HepG2 (cell line): ENCODE data around the gene KRTAP3-1. TPM values are rescaled to one million over a fixed set of nuclear protein-coding genes. Genes with fewer than 3 reads are reported as not detected.

Source experiments
- ATAC-seq: fragments of 200-7000 bp; cut with Tn5 transposase; 3 replicates; pipeline ENCODE4 v1.9.1; 2020; ENCODE audit warnings: mild to moderate bottlenecking, moderate library complexity
- BruUV-seq: library from RNA; stranded (reverse); fragments of 400-500 nt; replicated peaks from 2 replicates; lab custom pipeline; 2021; lab: Mats Ljungman, UMichigan
- CTCF ChIA-PET: fragments of 300-600 bp; formaldehyde crosslinking; extraction: SDS; loops from one replicate; lab custom pipeline; 2021; ENCODE audit warnings: low total read pairs, inconsistent platforms, low intra/inter-chr PET ratio; lab: Yijun Ruan, JAX
- POLR2A ChIA-PET: fragments of 350-600 bp; sonication (Branson Sonifier 250); formaldehyde crosslinking; loops from one replicate; lab custom pipeline; 2020; ENCODE audit warnings: antibody characterized with exemption, inconsistent platforms; lab: Yijun Ruan, JAX
- DNase-seq: peaks from one replicate; pipeline ENCODE4 v3.0.0-alpha.2; 2015; ENCODE audit warnings: low spot score
- FAIRE-seq: peaks from 3 replicates; lab custom pipeline; 2011; peaks lifted over from hg19 to GRCh38; lab: Jason Lieb, UNC
- H2AFZ ChIP-seq: one replicate; pipeline ENCODE4 v1.6.1; 2011; ENCODE audit warnings: low read length, inconsistent platforms
- H3K27ac ChIP-seq: fragments of 300-600 bp; 3 replicates; pipeline ENCODE4 v1.8.0; 2011; ENCODE audit warnings: mixed run types, mild to moderate bottlenecking, mixed read lengths, low read length, inconsistent platforms; ENCODE audit not compliant: insufficient read depth; ENCODE audit errors: extremely low read length
- H3K27me3 ChIP-seq, 2 experiments: fragments of 200-600 bp in 1 of 2; 2 replicates in 1 of 2; 3 replicates in 1 of 2; pipeline versions ENCODE4 v1.6.0 to v1.8.0; 2011; ENCODE audit warnings: low read length in 2 of 2, mild to moderate bottlenecking in 2 of 2, moderate library complexity in 2 of 2, inconsistent platforms in 1 of 2; ENCODE audit not compliant: insufficient read depth in 2 of 2, control insufficient read depth in 1 of 2
- H3K36me3 ChIP-seq, 2 experiments: fragments of 200-600 bp in 1 of 2; replicated peaks in 1 of 2; 2 replicates in 1 of 2; 3 replicates in 1 of 2; pipeline versions ENCODE4 v1.5.1 to v1.8.0; 2011; ENCODE audit warnings: low read length in 2 of 2, inconsistent platforms in 1 of 2; ENCODE audit not compliant: insufficient read depth in 2 of 2, control insufficient read depth in 1 of 2
- H3K4me1 ChIP-seq: 2 replicates; pipeline ENCODE4 v1.5.1; 2012; ENCODE audit warnings: low read length, inconsistent platforms; ENCODE audit not compliant: insufficient read depth
- H3K4me2 ChIP-seq: 2 replicates; pipeline ENCODE4 v1.6.0; 2011; ENCODE audit warnings: low read depth, low read length, inconsistent platforms
- H3K4me3 ChIP-seq, 3 experiments: fragments of 200-600 bp in 1 of 3; sonication (generic), shearing (Covaris generic) in 1 of 3; replicated peaks in 1 of 3; 2 replicates each; pipeline ENCODE4 v1.5.1; 2011 to 2016; ENCODE audit warnings: low read length in 3 of 3, inconsistent platforms in 2 of 3, low read depth in 2 of 3, mild to moderate bottlenecking in 2 of 3, control low read depth in 1 of 3, mixed read lengths in 1 of 3; ENCODE audit not compliant: insufficient read depth in 1 of 3
- H3K79me2 ChIP-seq: one replicate; pipeline ENCODE4 v1.6.1; 2011; ENCODE audit warnings: low read length, inconsistent platforms; ENCODE audit not compliant: insufficient read depth
- H3K9ac ChIP-seq: 2 replicates; pipeline ENCODE4 v1.6.0; 2011; ENCODE audit warnings: mild to moderate bottlenecking, low read depth, low read length, inconsistent platforms; ENCODE audit not compliant: insufficient read depth
- H3K9me3 ChIP-seq: 2 replicates; pipeline ENCODE4 v1.5.1; 2012; ENCODE audit warnings: mild to moderate bottlenecking, low read length
- H4K20me1 ChIP-seq: 2 replicates; pipeline ENCODE4 v1.6.0; 2011; ENCODE audit warnings: inconsistent platforms, mild to moderate bottlenecking, low read length, moderate library complexity; ENCODE audit not compliant: insufficient read depth
- MAF1 ChIP-seq: sonication (generic); formaldehyde crosslinking; IDR thresholded peaks from 2 replicates; pipeline ENCODE4 v1.5.0; 2020; ENCODE audit warnings: missing genetic modification reagents, borderline replicate concordance
- NFRKB ChIP-seq: fragments of 450-650 bp; IDR thresholded peaks from 2 replicates; pipeline ENCODE4 v1.6.1; 2017
- NR2F6 ChIP-seq, 2 experiments: IDR thresholded peaks; 2 replicates each; pipeline ENCODE4 v1.6.1; 2016; ENCODE audit warnings: antibody characterized with exemption in 1 of 2, mild to moderate bottlenecking in 1 of 2
- TARDBP ChIP-seq: sonication (generic); formaldehyde crosslinking; IDR thresholded peaks from 2 replicates; pipeline ENCODE4 v1.8.0; 2022; ENCODE audit warnings: mild to moderate bottlenecking, missing genetic modification reagents
- TFAP4 ChIP-seq: sonication (generic); IDR thresholded peaks from 2 replicates; pipeline ENCODE4 v1.6.1; 2016; ENCODE audit warnings: low read depth, borderline replicate concordance
- THAP11 ChIP-seq: IDR thresholded peaks from 2 replicates; pipeline ENCODE4 v1.6.1; 2016; ENCODE audit warnings: missing biosample characterization, missing genetic modification reagents
- ZNF343 ChIP-seq: sonication (generic); formaldehyde crosslinking; IDR thresholded peaks from 2 replicates; pipeline ENCODE4 v1.4.0; 2020; ENCODE audit warnings: mild to moderate bottlenecking, missing genetic modification reagents
- ZNF629 ChIP-seq: sonication (generic); formaldehyde crosslinking; conservative IDR thresholded peaks from 2 replicates; pipeline ENCODE4 v1.5.0; 2020; ENCODE audit warnings: missing genetic modification reagents
- ZNF7 ChIP-seq: IDR thresholded peaks from 2 replicates; pipeline ENCODE4 v1.6.1; 2016; ENCODE audit warnings: missing biosample characterization, missing genetic modification reagents
- WGBS: methylation state at CpG from one replicate; pipeline ENCODE4 v1.1.6; 2017; ENCODE audit warnings: low lambda C conversion rate; 5-methylcytosine and 5-hydroxymethylcytosine counted together
- in situ Hi-C: cut with HindIII; loops from 2 replicates; pipeline ENCODE4 v1.10.0; 2017; ENCODE audit warnings: low pct_unique_long_range_greater_than_20kb; ENCODE audit not compliant: extremely low pct_ligation_motif_present
- intact Hi-C: fragments of 100-400 bp; cut with micrococcal nuclease; formaldehyde crosslinking; loops from one replicate; pipeline ENCODE4 v1.10.0; 2022; ENCODE audit not compliant: unreplicated experiment
- polyA plus RNA-seq, 8 experiments: library from polyadenylated mRNA; depleted of rRNA in 3 of 8; stranded (reverse) in 7 of 8; unstranded in 1 of 8; fragments of >200 nt; fragmentation: Illumina TruSeq in 4 of 8; extraction: Trizol in 4 of 8; gene quantifications; 2 replicates each; pipeline versions ENCODE4 v1.2.1 to v1.2.3, GENCODE V29; 2011 to 2016; ENCODE audit warnings: low read depth in 4 of 8, missing spikeins in 1 of 8, mixed read lengths in 1 of 8; ENCODE audit not compliant: insufficient read depth in 1 of 8
- total RNA-seq, 5 experiments: library from RNA; depleted of rRNA; stranded (reverse); fragments of >200 nt; fragmentation: Illumina TruSeq; extraction: Trizol; gene quantifications; 2 replicates each; pipeline ENCODE4 v1.2.3, GENCODE V29; 2016; ENCODE audit warnings: low read depth in 1 of 5

KRTAP3-1 gene
- total and polyA plus RNA-seq, 2 of the 13 experiments (the other 11 are each of a cell fraction or from before 2014, with no cell fraction given) = 0.29 to 3.7 TPM

GRCh38 chr17:40980117-40980516 lies 28.8 kb downstream of the KRTAP3-1 start:
- DNase-seq (no peak), FAIRE-seq (no peak), ATAC-seq (no peak)
- H3K9ac ChIP-seq = no peak overlapping the region
- no peaks in the 10 kb centered on the region for H3K79me2 ChIP-seq
- H3K27ac ChIP-seq = no peak overlapping the region
- intact Hi-C loops (no loop called here), in situ Hi-C loops (no loop called here)
- H2AFZ ChIP-seq = no peak overlapping the region
- peaks cover 6% of the 10 kb centered on the region; the same call in 1 of the 2 replicates for H3K4me1 ChIP-seq
- BruUV-seq = no TSS peak
- peak; percentile 38; the same call in 1 of the 2 replicates for TF ChIP-seq ZNF629 (CRISPR knock-in tag)
- TF ChIP-seq MAF1 = no peak
- no peak overlapping the region for H3K4me2 ChIP-seq
- POLR2A ChIA-PET = no interaction called here
- no peaks in the 10 kb centered on the region for H3K27me3 ChIP-seq
- no peaks in the 10 kb centered on the region for H4K20me1 ChIP-seq
- H3K9me3 ChIP-seq = no peaks in the 10 kb centered on the region
- CTCF ChIA-PET = no interaction called here
- 82% methylated on average over 3 of the region's 3 CpGs for whole genome bisulfite sequencing
- H3K36me3 ChIP-seq = no peaks in the 10 kb centered on the region
- H3K4me3 ChIP-seq = no peak overlapping the region

GRCh38 chr17:40978575-40979151 lies 30.3 kb downstream of the KRTAP3-1 start:
- Histone ChIP-seq H3K36me3 (no peaks in the 10 kb centered on the region), H3K9ac (no peak overlapping the region), H3K4me3 (no peak overlapping the region), H3K27ac (no peak overlapping the region), H3K27me3 (no peaks in the 10 kb centered on the region), H3K4me1 (peaks cover 6% of the 10 kb centered on the region; the same call in 1 of the 2 replicates), H4K20me1 (no peaks in the 10 kb centered on the region), H2AFZ (no peak overlapping the region), H3K9me3 (no peaks in the 10 kb centered on the region), H3K79me2 (no peaks in the 10 kb centered on the region), H3K4me2 (no peak overlapping the region)
- no peak for FAIRE-seq
- ATAC-seq = no peak
- BruUV-seq = no TSS peak
- in situ Hi-C loops (no loop called here), intact Hi-C loops (no loop called here)
- POLR2A ChIA-PET = no interaction called here
- CTCF ChIA-PET = no interaction called here
- WGBS = 74% methylated on average over 13 of the region's 13 CpGs
- no peak for DNase-seq
- TF ChIP-seq NR2F6 (IDR thresholded peaks at IDR 0.05) = no peak
- TF ChIP-seq NR2F6 (CRISPR knock-in tag; IDR thresholded peaks at IDR 0.05) = no peak
- no peak for TF ChIP-seq TARDBP (CRISPR knock-in tag)
- TF ChIP-seq THAP11 (CRISPR knock-in tag) = no peak
- TF ChIP-seq TFAP4 = no peak
- TF ChIP-seq NFRKB = no peak
- TF ChIP-seq ZNF343 (CRISPR knock-in tag) = no peak
- TF ChIP-seq ZNF7 (CRISPR knock-in tag) = no peak
- TF ChIP-seq, all 625 proteins: peak for 0
